Cardiac muscle cell (in vitro differentiated cells and primary cell): ENCODE measurements around the gene TLR10. TPM values are rescaled to one million over a fixed set of nuclear protein-coding genes. Genes with fewer than 3 reads are reported as not detected.
A peak's percentile ranks its signal among the peaks of the same experiment; 100 is the strongest.

Experiments used
- DNase-seq, 2 donors: peaks; one replicate each; pipeline versions ENCODE4 v3.0.0 to v3.0.0-alpha.2; 2010 to 2017; ENCODE audit warnings: low read depth in 1 of 2, low spot score in 1 of 2
- H3K27ac ChIP-seq: fragments of 200-600 bp; sonication (generic); 2 replicates; pipeline ENCODE4 v1.5.1; 2016
- H3K27me3 ChIP-seq: fragments of 200-600 bp; sonication (generic); 2 replicates; pipeline ENCODE4 v1.6.0; 2016; ENCODE audit warnings: control low read depth
- H3K36me3 ChIP-seq: fragments of 200-600 bp; sonication (generic); 2 replicates; pipeline ENCODE4 v1.5.1; 2016; ENCODE audit warnings: control low read depth
- H3K4me1 ChIP-seq: fragments of 200-600 bp; sonication (generic); 2 replicates; pipeline ENCODE4 v1.8.1; 2017; ENCODE audit warnings: low read depth, mild to moderate bottlenecking, mixed run types
- H3K4me3 ChIP-seq: fragments of 200-600 bp; sonication (generic); 2 replicates; pipeline ENCODE4 v1.5.1; 2016; ENCODE audit warnings: mild to moderate bottlenecking
- H3K9me3 ChIP-seq: fragments of 200-600 bp; sonication (generic); 2 replicates; pipeline ENCODE4 v1.5.1; 2017; ENCODE audit warnings: low read depth, mild to moderate bottlenecking, control low read depth
- polyA plus RNA-seq: library from polyadenylated mRNA; unstranded; fragments of >200 nt; fragmentation: Nextera tagmentation; extraction: Ambion mirVana; gene quantifications from 2 replicates; pipeline ENCODE4 v1.2.1, GENCODE V29; 2016
- total RNA-seq: library from RNA; depleted of rRNA; stranded (reverse); fragments of >200 nt; gene quantifications from 2 replicates; pipeline ENCODE4 v1.2.3, GENCODE V29; 2016
- TF ChIP-seq, protein P1 (sequence below): IDR thresholded peaks from 2 replicates; pipeline ENCODE4 v1.5.1; 2012; ENCODE audit warnings: low read depth, mild to moderate bottlenecking, low read length

The TLR10 gene
- total and polyA plus RNA-seq, 2 experiments from 2014 or later: not detected

DNA sequence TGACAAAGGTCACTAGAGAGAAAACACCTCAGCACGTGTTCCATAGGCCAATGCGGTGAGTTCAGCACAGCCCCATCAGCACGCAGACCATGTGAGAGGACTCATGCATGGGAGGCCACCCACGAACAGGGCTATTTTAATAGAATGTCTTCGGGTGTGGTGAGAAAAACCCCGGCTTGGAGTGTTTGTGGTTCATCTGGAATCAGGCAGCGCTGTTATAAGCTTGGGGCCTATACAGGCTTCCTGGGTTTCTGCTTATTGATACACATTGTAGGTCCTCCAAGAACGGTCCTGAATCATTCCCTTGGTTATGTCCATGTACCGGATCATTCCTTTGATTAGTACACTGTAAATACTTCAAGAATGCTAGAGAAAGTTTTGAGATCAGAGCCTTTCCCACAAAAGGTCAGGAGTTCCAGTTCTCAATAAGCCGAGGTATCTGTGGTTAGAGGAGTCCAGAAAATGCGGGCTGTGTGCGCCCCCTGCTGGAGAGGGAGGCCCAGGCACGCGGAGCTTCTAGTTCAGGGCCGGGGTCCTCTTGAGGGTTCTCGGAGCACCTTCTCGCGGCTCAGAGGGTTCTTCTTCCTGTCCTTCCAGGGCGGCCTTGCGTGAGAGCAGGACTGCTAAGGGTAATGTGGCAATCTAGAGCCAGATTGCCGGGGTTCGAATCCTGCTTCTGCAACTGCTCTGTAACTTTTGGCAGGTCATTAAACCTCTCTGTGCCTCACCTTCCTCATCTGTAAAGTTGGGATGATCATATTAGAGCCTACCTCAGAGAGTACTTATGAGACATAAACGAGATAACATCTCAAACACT lies 51.8 kb downstream of the TLR10 start:
- Histone ChIP-seq H3K4me1 (no peaks in the 10 kb centered on the region), H3K9me3 (no peaks in the 10 kb centered on the region), H3K36me3 (no peaks in the 10 kb centered on the region), H3K4me3 (no peak overlapping the region), H3K27ac (no peak overlapping the region), H3K27me3 (no peaks in the 10 kb centered on the region)
- peak; percentile 82 to 88 for DNase-seq
- TF ChIP-seq, protein P1, sequence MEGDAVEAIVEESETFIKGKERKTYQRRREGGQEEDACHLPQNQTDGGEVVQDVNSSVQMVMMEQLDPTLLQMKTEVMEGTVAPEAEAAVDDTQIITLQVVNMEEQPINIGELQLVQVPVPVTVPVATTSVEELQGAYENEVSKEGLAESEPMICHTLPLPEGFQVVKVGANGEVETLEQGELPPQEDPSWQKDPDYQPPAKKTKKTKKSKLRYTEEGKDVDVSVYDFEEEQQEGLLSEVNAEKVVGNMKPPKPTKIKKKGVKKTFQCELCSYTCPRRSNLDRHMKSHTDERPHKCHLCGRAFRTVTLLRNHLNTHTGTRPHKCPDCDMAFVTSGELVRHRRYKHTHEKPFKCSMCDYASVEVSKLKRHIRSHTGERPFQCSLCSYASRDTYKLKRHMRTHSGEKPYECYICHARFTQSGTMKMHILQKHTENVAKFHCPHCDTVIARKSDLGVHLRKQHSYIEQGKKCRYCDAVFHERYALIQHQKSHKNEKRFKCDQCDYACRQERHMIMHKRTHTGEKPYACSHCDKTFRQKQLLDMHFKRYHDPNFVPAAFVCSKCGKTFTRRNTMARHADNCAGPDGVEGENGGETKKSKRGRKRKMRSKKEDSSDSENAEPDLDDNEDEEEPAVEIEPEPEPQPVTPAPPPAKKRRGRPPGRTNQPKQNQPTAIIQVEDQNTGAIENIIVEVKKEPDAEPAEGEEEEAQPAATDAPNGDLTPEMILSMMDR: peak; percentile 96

DNA sequence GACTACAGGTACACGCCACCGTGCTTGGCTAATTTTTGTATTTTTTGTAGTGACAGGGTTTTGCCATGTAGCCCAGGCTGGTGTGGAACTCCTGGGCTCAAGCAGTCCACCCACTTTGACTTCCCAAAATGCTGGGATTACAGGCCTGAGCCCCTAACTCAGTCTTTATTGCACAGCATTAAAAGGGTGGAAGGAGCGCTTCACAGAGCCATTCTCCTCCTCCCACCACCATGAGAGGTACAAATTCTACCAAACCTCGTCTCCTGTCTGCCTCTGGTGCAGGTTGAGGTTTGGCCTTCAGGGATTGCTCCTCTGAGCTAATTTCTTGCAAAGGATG lies 52.3 kb downstream of the TLR10 start:
- H3K27me3 ChIP-seq: no peaks in the 10 kb centered on the region
- H3K4me1 ChIP-seq: no peaks in the 10 kb centered on the region
- no peak overlapping the region for H3K4me3 ChIP-seq
- TF ChIP-seq, protein P1: no peak
- H3K9me3 ChIP-seq: no peaks in the 10 kb centered on the region
- no peak for DNase-seq
- H3K27ac ChIP-seq: no peak overlapping the region
- no peaks in the 10 kb centered on the region for H3K36me3 ChIP-seq

DNA sequence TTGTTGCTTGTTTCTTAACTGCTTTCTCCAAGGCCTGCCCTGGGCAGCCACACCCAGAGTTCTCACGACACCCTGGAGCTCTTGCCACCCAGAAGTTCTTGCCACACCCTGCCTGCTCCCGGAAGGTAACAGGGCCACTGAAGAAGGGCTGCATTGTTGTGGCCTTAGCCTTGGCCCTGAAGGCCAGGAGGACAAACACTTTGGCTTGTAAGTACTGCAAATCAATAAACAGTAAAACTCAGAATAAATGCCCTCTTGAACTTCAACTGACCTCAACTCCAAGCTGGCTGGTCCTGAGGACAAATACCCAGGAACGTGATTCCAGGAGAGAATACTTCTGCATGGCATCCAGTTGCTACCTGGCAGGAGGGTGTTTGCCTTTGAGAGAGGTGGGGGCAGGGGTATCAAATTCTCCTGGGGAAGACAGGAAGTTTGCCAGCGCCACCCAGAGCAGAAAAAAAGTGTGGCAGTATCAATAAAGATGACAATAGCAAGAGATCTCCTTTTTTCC lies 54.1 kb downstream of the TLR10 start:
- Histone ChIP-seq H3K4me3 (no peak overlapping the region), H3K36me3 (no peaks in the 10 kb centered on the region), H3K9me3 (no peaks in the 10 kb centered on the region), H3K27me3 (no peaks in the 10 kb centered on the region), H3K27ac (no peak overlapping the region), H3K4me1 (peaks cover 5% of the 10 kb centered on the region)
- TF ChIP-seq, protein P1: no peak
- no peak for DNase-seq

- Histone ChIP-seq H3K4me3 (no peak overlapping the region), H3K4me1 (peaks cover 8% of the 10 kb centered on the region), H3K27ac (no peak overlapping the region), H3K9me3 (no peaks in the 10 kb centered on the region), H3K27me3 (no peaks in the 10 kb centered on the region), H3K36me3 (no peaks in the 10 kb centered on the region)
- TF ChIP-seq, protein P1: no peak
- no peak for DNase-seq
Observed at GRCh38 chr4:38724475-38724808, 58.3 kb downstream of the TLR10 start.

- TF ChIP-seq, protein P1: no peak
- Histone ChIP-seq H3K9me3 (no peaks in the 10 kb centered on the region), H3K4me1 (peaks cover 8% of the 10 kb centered on the region), H3K36me3 (no peaks in the 10 kb centered on the region), H3K27me3 (no peaks in the 10 kb centered on the region), H3K27ac (no peak overlapping the region), H3K4me3 (no peak overlapping the region)
- peak in 1 of 2 donors; percentile 52 for DNase-seq
Observed at GRCh38 chr4:38723726-38724474, 58.9 kb downstream of the TLR10 start.
